IPS-18c (cell line): Measurements from ENCODE around the gene MDM4.

Experiments
- H3K4me3 ChIP-seq: 2 replicates; pipeline ENCODE4 v1.7.0; 2013; ENCODE audit warnings: low read depth, mild to moderate bottlenecking, low read length, moderate library complexity; ENCODE audit not compliant: insufficient read depth
- H3K9me3 ChIP-seq: one replicate; pipeline ENCODE4 v1.6.1; 2013; ENCODE audit warnings: mild to moderate bottlenecking, low read length, moderate library complexity; ENCODE audit not compliant: control insufficient read depth, insufficient read depth

The MDM4 gene

GRCh38 chr1:204605791-204606190, 89.6 kb downstream of the MDM4 start:
- Histone ChIP-seq H3K9me3 (no peaks in the 10 kb centered on the region), H3K4me3 (no peak overlapping the region)
